Hematopoietic multipotent progenitor cell (in vitro differentiated cells): ENCODE measurements around the gene CALML5. TPM values are rescaled to one million over a fixed set of nuclear protein-coding genes. Genes with fewer than 3 reads are reported as not detected.
"Not testable (repeated sequence)": the region's sequence is repeated elsewhere in the genome, so short reads cannot be mapped to it uniquely, and the experiment has no call there.

Experiments used
- DNase-seq, 3 donors: peaks; one replicate each; pipeline ENCODE4 v3.0.0-alpha.2; 2011 to 2015; ENCODE audit warnings: low read depth in 2 of 3, low spot score in 2 of 3
- total RNA-seq: library from RNA; depleted of rRNA; stranded (reverse); fragments of >200 nt; gene quantifications from one replicate; pipeline ENCODE4 v1.2.3, GENCODE V29; 2012

Gene CALML5
- total RNA-seq, 1 donor = not detected

GRCh38 chr10:5486853-5487235, 12.5 kb downstream of the CALML5 start:
- DNase-seq = no peak

- no peak for DNase-seq
These were observed 13.2 kb downstream of the CALML5 start for GRCh38 chr10:5485948-5486852.

GRCh38 chr10:5485290-5485689, 14.1 kb downstream of the CALML5 start:
- no peak for DNase-seq

- no peak for DNase-seq
These were observed 15.2 kb downstream of the CALML5 start for GRCh38 chr10:5484205-5484604.

GRCh38 chr10:5482016-5482415, 17.4 kb downstream of the CALML5 start:
- DNase-seq = no peak

- DNase-seq = no peak
These were observed 18.2 kb downstream of the CALML5 start for GRCh38 chr10:5481121-5481520.

- no peak for DNase-seq
These were observed 19.0 kb downstream of the CALML5 start for GRCh38 chr10:5480162-5480941.

GRCh38 chr10:5479481-5480161, 19.7 kb downstream of the CALML5 start:
- DNase-seq = peak in 2 of 3 donors; percentile 74 to 77

- no peak for DNase-seq
These were observed 20.6 kb downstream of the CALML5 start for GRCh38 chr10:5478694-5479305.

- no peak for DNase-seq
These were observed 21.2 kb downstream of the CALML5 start for GRCh38 chr10:5477948-5478693.

- DNase-seq = no peak
These were observed 22.3 kb downstream of the CALML5 start for GRCh38 chr10:5476918-5477525.

- DNase-seq = not testable (repeated sequence)
These were observed 23.2 kb downstream of the CALML5 start for GRCh38 chr10:5475974-5476807.

- not testable (repeated sequence) for DNase-seq
These were observed 24.3 kb downstream of the CALML5 start for GRCh38 chr10:5475088-5475487.

GRCh38 chr10:5474642-5475041, 24.7 kb downstream of the CALML5 start:
- DNase-seq = not testable (repeated sequence)

- no peak for DNase-seq
These were observed 29.2 kb downstream of the CALML5 start for GRCh38 chr10:5470062-5470751.

GRCh38 chr10:5469353-5470061, 29.9 kb downstream of the CALML5 start:
- no peak for DNase-seq
